VCaP (cell line): ENCODE measurements around the gene PRICKLE4.

Experiments
- H3K27ac ChIP-seq: fragments of 450-650 bp; 2 replicates; pipeline ENCODE4 v1.5.1; 2017
- CTCF ChIP-seq: fragments of 450-650 bp; conservative IDR thresholded peaks from 2 replicates; pipeline ENCODE4 v1.5.1; 2017; ENCODE audit warnings: mild to moderate bottlenecking, moderate library complexity

Gene PRICKLE4

DNA sequence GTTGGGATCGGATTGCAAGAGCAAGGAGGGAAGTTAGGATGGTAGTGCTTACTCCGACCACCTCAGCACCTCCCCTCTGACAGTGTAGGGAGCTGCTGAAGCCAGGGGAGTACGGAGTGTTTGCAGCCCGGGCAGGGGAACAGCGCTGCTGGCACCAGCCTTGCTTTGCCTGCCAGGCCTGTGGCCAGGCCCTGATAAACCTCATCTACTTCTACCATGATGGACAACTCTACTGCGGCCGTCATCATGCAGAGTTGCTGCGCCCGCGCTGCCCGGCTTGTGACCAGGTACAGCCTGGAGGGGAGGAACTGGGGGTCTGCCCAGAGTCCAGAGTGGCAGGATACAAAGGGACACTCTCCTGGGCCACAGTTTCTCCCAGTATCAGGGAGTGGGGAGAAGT is 4.7 kb downstream of the PRICKLE4 start:
- no peak overlapping the region; the same call in 1 of the 2 replicates for H3K27ac ChIP-seq
- TF ChIP-seq CTCF = no peak

DNA sequence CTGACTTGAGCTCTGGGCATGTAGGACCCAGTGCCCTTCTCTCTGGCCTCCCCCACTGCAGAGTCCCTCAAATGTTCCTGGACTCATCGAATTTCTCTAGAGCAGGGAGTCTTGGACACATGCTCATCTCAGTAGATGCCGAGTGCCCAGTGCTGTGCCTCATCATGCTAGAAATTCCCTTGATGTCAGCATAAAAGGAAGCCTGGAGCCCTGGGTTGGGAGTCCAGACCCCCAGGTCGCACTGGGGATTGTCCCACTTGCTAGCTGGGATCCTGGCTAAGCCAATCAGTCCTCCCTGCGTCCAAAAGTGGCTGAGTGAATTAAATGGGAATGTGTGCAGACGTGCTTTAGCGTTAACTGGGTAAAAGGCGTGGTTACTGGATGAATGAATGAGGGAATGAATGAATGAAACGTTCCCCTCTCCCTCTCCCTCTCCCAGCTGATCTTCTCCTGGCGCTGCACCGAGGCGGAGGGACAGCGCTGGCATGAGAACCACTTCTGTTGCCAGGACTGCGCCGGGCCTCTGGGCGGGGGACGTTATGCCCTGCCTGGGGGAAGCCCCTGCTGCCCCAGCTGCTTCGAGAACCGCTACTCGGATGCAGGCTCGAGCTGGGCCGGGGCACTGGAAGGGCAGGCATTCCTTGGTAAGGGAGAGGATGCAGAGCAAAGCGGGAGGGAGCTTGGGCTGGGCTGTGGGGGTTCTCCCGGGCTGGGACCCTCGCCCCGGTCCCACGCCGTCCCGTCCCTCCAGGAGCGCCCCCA is 5.3 kb downstream of the PRICKLE4 start:
- no peak for TF ChIP-seq CTCF
- peak overlapping the region; percentile 92 for H3K27ac ChIP-seq

- peak; percentile 89 for TF ChIP-seq CTCF
These were observed 6.1 kb downstream of the PRICKLE4 start for GRCh38 chr6:41786451-41787218.

DNA sequence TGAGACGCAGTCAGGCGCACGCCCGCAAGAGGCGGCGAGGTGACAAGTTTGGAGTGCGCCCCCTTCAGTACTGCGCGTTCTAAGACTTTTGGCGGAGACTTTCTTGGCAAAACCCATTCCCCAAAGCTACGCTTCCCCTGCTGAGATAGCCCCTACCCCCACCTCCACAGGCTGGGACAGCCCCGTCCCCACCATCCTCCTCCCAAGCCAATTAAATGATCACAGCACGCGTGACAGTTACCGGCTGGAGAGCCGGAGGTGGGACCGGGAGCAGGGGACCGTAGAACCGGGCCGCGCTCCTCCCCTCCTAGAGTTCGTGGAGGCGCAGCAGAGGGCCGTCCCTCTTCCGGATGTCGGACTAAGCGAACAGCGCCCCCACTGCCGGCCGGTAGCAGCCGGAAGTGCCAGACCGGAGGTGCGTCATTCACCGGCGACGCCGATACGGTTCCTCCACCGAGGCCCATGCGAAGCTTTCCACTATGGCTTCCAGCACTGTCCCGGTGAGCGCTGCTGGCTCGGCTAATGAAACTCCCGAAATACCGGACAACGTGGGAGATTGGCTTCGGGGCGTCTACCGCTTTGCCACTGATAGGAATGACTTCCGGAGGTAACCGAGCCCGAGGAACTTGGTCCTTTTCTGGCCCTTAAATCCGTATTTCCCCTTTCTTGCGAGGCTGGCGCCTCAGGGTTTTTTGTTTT is 6.8 kb downstream of the PRICKLE4 start, which contains the start of gene TOMM6:
Gene TOMM6 (plus strand): TSS at position 476 of the 699 bp plus-strand sequence. CDS start 4 bp downstream, at position 480.
- TF ChIP-seq CTCF = peak; percentile 88
- peak within 1 kb of the TSS; percentile 92 for H3K27ac ChIP-seq

More at GRCh38 chr6:41786451-41787218, 6.1 kb downstream of the PRICKLE4 start:
- H3K27ac ChIP-seq = peak overlapping the region; percentile 92

GRCh38 chr6:41789390-41789724 is 8.8 kb downstream of the PRICKLE4 start:
- H3K27ac ChIP-seq = no peak overlapping the region
- no peak for TF ChIP-seq CTCF

GRCh38 chr6:41790045-41790444 is 9.5 kb downstream of the PRICKLE4 start:
- no peak for TF ChIP-seq CTCF
- no peak overlapping the region for H3K27ac ChIP-seq

- H3K27ac ChIP-seq = no peak overlapping the region
- no peak for TF ChIP-seq CTCF
These were observed 10.7 kb downstream of the PRICKLE4 start for GRCh38 chr6:41791305-41791704.
